Peyer's patch (tissue), 4 donors: Measurements from ENCODE around the gene GPX4. TPM values are rescaled to one million over a fixed set of nuclear protein-coding genes. Genes with fewer than 3 reads are reported as not detected.
A peak's percentile ranks its signal among the peaks of the same experiment; 100 is the strongest.

Experiments used
- DNase-seq, 3 donors: peaks; one replicate each; pipeline ENCODE4 v3.0.0-alpha.2; 2017 to 2019
- H3K27ac ChIP-seq, 4 donors: fragments of 200-600 bp; sonication (generic); one replicate each; pipeline ENCODE4 v1.5.1; 2016 to 2019
- H3K27me3 ChIP-seq, 2 donors: fragments of 200-600 bp; sonication (generic); one replicate each; pipeline ENCODE4 v1.5.1; 2019
- H3K36me3 ChIP-seq, 3 donors: fragments of 200-600 bp; sonication (generic); one replicate each; pipeline ENCODE4 v1.5.1; 2016 to 2019
- H3K4me1 ChIP-seq, 4 donors: fragments of 200-600 bp; sonication (generic); one replicate each; pipeline ENCODE4 v1.5.1; 2016 to 2019
- H3K4me3 ChIP-seq, 4 donors: fragments of 200-600 bp; sonication (generic); 1 replicate in 3 of 4; 2 replicates in 1 of 4; pipeline ENCODE4 v1.5.1; 2016 to 2019; ENCODE audit warnings: mild to moderate bottlenecking in 1 of 4
- H3K9me3 ChIP-seq, 4 donors: fragments of 200-600 bp; sonication (generic); one replicate each; pipeline ENCODE4 v1.5.1; 2016 to 2019; ENCODE audit warnings: mild to moderate bottlenecking in 1 of 4
- POLR2A ChIP-seq, 2 donors: fragments of 450-650 bp; IDR thresholded peaks; one replicate each; pipeline ENCODE4 v1.5.1; 2017; ENCODE audit warnings: antibody characterized with exemption in 2 of 2, mild to moderate bottlenecking in 2 of 2, moderate library complexity in 2 of 2
- total RNA-seq, 4 donors: library from RNA; depleted of rRNA; stranded (reverse); fragments of >200 nt; gene quantifications; one replicate each; pipeline ENCODE4 v1.1.0, GENCODE V29; 2016
- TF ChIP-seq, protein P1 (sequence below), 6 experiments: fragments of 450-650 bp in 4 of 6; fragments of 200-600 bp in 2 of 6; sonication (generic) in 1 of 6; IDR thresholded peaks; one replicate each; pipeline ENCODE4 v1.5.1; 2017 to 2019; ENCODE audit warnings: antibody characterized with exemption in 6 of 6, mild to moderate bottlenecking in 3 of 6, moderate library complexity in 1 of 6

GPX4 gene
- total RNA-seq, 4 donors from 2014 or later, result 258 to 493 (median 326) TPM

DNA sequence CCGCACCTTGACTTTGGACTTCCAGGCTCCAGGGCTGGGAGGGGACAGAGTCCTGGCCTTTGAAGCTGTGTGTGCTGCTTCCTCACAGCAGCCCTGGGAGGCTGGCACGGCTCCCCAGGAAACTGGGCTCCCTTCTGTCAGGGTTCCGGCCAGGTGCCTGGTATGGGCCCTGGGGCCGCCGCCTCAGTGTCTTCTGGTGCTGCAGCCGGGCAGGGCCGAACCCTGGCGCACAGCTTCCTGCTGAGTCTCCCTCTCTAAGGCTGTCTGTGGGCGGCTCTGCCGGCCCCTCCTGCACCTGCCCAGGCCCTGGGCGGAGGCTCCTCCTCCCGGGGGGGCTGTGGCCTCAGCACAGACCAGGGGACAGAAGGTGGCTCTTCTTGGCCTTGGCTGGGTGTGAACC, 32.4 kb downstream of the GPX4 start:
- peak overlapping the region in 2 of 4 donors; percentile 1 to 35 for H3K4me3 ChIP-seq
- peak; percentile 54 to 87 (median 82) for DNase-seq

DNA sequence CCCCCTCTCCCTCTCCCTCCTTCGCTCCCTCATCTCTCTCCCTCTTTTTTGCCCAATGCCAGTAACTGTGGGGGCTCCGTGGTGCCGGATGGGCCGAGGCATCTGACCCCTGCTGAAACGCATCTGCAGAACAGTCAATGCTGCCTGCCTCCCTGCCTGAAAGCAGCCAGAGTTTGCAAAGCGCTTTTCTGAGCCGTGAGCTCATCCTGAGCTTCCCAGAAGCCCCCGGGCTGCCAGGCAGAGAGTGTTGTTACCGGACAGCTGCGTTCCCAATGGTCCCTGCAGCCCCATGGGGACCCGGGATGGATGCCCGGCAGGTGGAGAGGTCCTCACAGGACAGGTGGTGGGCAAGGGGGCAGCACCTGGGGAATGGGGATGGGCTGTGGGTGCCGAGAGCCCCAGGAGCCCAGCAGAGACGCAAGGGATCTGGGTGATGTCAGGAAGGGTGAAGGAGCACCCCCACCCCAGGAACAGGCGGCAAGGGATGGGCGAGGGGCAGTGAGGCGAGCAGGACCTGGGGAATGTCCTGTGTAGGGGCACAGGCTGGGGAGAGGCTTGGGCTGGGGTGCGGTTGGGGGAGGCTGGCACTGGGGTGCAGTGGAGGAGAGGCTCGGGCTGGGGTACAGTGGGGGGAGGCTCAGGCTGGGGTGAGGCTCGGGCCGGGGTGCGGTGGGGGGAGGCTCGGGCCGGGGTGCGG, 33.0 kb downstream of the GPX4 start:
- H3K27me3 ChIP-seq, result no peaks in the 10 kb centered on the region
- H3K9me3 ChIP-seq, result no peaks in the 10 kb centered on the region
- peaks cover 0 to 20% (median 0%) of the 10 kb centered on the region in 3 donors for H3K36me3 ChIP-seq
- H3K4me1 ChIP-seq, result peaks cover 4 to 37% (median 26%) of the 10 kb centered on the region in 4 donors
- H3K4me3 ChIP-seq, result peak overlapping the region in 2 of 4 donors; percentile 1 to 35
- H3K27ac ChIP-seq, result peak overlapping the region; percentile 52 to 88 (median 73)
- DNase-seq, result no peak
- TF ChIP-seq POLR2A (IDR thresholded peaks at IDR 0.05), result no peak
- TF ChIP-seq, protein P1, sequence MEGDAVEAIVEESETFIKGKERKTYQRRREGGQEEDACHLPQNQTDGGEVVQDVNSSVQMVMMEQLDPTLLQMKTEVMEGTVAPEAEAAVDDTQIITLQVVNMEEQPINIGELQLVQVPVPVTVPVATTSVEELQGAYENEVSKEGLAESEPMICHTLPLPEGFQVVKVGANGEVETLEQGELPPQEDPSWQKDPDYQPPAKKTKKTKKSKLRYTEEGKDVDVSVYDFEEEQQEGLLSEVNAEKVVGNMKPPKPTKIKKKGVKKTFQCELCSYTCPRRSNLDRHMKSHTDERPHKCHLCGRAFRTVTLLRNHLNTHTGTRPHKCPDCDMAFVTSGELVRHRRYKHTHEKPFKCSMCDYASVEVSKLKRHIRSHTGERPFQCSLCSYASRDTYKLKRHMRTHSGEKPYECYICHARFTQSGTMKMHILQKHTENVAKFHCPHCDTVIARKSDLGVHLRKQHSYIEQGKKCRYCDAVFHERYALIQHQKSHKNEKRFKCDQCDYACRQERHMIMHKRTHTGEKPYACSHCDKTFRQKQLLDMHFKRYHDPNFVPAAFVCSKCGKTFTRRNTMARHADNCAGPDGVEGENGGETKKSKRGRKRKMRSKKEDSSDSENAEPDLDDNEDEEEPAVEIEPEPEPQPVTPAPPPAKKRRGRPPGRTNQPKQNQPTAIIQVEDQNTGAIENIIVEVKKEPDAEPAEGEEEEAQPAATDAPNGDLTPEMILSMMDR (IDR thresholded peaks at IDR 0.05), result no peak

More for the DNA sequence above, 32.4 kb downstream of the GPX4 start:
- no peaks in the 10 kb centered on the region for H3K9me3 ChIP-seq
- peak; percentile 51 to 69 for TF ChIP-seq POLR2A (IDR thresholded peaks at IDR 0.05)
- TF ChIP-seq, protein P1 (IDR thresholded peaks at IDR 0.05), result no peak
- peak overlapping the region; percentile 52 to 88 (median 73) for H3K27ac ChIP-seq
- H3K36me3 ChIP-seq, result peaks cover 0 to 20% (median 0%) of the 10 kb centered on the region in 3 donors
- H3K4me1 ChIP-seq, result peaks cover 4 to 42% (median 27%) of the 10 kb centered on the region in 4 donors
- H3K27me3 ChIP-seq, result no peaks in the 10 kb centered on the region

DNA sequence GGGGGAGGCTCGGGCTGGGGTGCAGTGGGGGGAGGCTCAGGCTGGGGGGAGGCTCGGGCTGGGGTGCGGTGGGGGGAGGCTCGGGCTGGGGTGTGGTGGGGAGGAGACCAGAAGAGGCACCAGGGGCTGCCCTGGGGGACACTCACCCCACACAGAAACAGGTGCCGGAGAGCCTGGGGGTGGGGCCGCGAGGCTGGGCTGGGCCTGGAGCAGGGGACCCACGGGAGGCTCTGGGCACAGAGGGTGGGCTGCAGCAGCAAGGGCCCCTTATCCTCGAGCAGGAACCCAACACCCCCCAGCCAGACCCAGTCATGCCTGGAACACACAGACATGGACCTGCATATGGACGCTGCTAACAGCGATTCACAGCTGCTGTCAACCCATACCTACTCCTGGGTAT, 34.3 kb downstream of the GPX4 start:
- TF ChIP-seq, protein P1 (IDR thresholded peaks at IDR 0.05), result no peak
- no peak for TF ChIP-seq POLR2A (IDR thresholded peaks at IDR 0.05)
- peaks cover 0 to 29% (median 0%) of the 10 kb centered on the region in 3 donors for H3K36me3 ChIP-seq
- H3K4me3 ChIP-seq, result no peak overlapping the region
- peaks cover 4 to 28% (median 22%) of the 10 kb centered on the region in 4 donors for H3K4me1 ChIP-seq
- DNase-seq, result no peak
- no peaks in the 10 kb centered on the region for H3K9me3 ChIP-seq
- H3K27ac ChIP-seq, result no peak overlapping the region
- no peaks in the 10 kb centered on the region for H3K27me3 ChIP-seq

DNA sequence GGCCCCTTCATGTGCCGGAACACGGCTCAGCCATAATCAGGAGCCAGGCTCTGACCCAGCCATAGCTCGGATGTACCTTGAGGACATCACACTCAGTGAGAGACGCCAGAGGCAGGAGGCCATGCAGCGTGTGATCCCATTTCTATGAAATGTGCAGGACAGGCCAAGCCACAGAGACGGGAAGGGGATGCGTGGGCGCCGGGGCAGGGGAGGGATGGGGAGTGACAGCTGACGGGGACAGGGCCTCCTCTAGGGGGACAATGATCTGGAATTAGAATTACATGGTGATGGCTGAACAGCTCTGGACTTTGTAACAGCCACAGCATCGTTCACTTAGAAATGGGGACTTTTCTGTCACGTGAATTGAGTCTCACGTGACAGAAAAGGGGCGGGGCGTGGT, 35.3 kb downstream of the GPX4 start:
- H3K27me3 ChIP-seq, result no peaks in the 10 kb centered on the region
- TF ChIP-seq POLR2A (IDR thresholded peaks at IDR 0.05), result no peak
- TF ChIP-seq, protein P1 (IDR thresholded peaks at IDR 0.05), result no peak
- peaks cover 4 to 25% (median 17%) of the 10 kb centered on the region in 4 donors for H3K4me1 ChIP-seq
- no peak for DNase-seq
- H3K9me3 ChIP-seq, result no peaks in the 10 kb centered on the region
- H3K27ac ChIP-seq, result no peak overlapping the region
- peaks cover 0 to 39% (median 0%) of the 10 kb centered on the region in 3 donors for H3K36me3 ChIP-seq
- H3K4me3 ChIP-seq, result no peak overlapping the region

DNA sequence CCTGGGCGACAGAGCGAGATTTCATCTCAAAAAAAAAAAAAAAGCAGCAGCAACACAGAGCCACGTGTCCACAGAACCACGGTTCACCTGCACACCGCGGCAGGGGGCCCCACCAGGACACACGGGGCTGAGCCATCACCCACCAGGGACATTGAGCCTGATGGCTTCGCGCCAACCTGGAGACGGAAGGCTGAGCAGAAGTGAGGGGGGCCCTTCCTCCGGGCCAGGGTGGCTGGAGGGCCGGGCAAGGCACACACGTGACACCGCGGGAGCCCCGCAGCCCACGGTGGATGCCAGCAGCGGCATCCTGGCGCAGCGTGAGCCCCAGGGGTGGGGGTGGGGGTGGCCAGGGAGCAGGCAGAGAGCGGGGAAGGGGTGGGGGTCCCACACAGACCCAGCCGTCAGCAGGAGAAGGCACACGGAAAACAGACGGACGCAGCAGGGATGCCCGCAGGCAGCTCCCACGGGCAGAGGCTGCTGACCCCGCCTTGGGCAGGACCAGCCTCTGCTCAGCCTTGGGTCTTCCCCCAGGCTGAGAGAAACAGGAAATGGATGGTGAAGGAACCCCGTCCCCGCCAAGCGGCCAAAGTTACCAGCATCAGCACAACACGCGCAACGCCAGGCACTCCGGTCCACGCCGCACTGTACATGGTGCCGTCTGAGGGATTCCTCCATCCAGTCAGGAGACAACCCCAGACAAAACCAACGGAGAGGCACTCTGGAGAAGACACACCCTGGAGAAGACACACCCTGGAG, 36.7 kb downstream of the GPX4 start:
- no peaks in the 10 kb centered on the region for H3K27me3 ChIP-seq
- H3K9me3 ChIP-seq, result no peaks in the 10 kb centered on the region
- peaks cover 0 to 45% (median 0%) of the 10 kb centered on the region in 3 donors for H3K36me3 ChIP-seq
- H3K4me1 ChIP-seq, result peaks cover 4 to 16% (median 15%) of the 10 kb centered on the region in 4 donors
- H3K4me3 ChIP-seq, result no peak overlapping the region
- TF ChIP-seq, protein P1 (IDR thresholded peaks at IDR 0.05), result no peak
- no peak for TF ChIP-seq POLR2A (IDR thresholded peaks at IDR 0.05)
- H3K27ac ChIP-seq, result no peak overlapping the region
- DNase-seq, result no peak
